Stimulated activated naive B cell treated with anti-CD40 and anti-IgM and Interleukin-4, amounts not matched to agents 10 μg/mL and 1 μg/mL and 100 μg/mL, for 72 hours (primary cell): ENCODE results near the gene SAE1.
"Not testable (repeated sequence)": the region's sequence is repeated elsewhere in the genome, so short reads cannot be mapped to it uniquely, and the experiment has no call there.

Source experiments
- ATAC-seq, 2 donors: fragments of 150-1000 bp; cut with Tn5 transposase; replicated peaks; 2 replicates each; pipeline ENCODE4 v1.10.0; 2021; ENCODE audit warnings: moderate library complexity in 1 of 2
- DNase-seq: peaks from one replicate; pipeline ENCODE4 v3.0.0; 2021
- H3K27ac Mint-ChIP-seq: one replicate; pipeline ENCODE4 v1.8.0; 2022; ENCODE audit warnings: mild to moderate bottlenecking, mixed read lengths
- H3K27me3 Mint-ChIP-seq, 2 donors: one replicate each; pipeline ENCODE4 v1.8.0; 2022; ENCODE audit warnings: mixed read lengths in 2 of 2
- H3K36me3 Mint-ChIP-seq, 2 donors: one replicate each; pipeline ENCODE4 v1.8.0; 2022; ENCODE audit warnings: mixed read lengths in 2 of 2, mild to moderate bottlenecking in 1 of 2
- H3K4me1 Mint-ChIP-seq, 2 donors: one replicate each; pipeline ENCODE4 v1.8.0; 2022; ENCODE audit warnings: mixed read lengths in 2 of 2, mild to moderate bottlenecking in 1 of 2
- H3K4me3 Mint-ChIP-seq, 2 donors: one replicate each; pipeline ENCODE4 v1.8.0; 2022; ENCODE audit warnings: mild to moderate bottlenecking in 2 of 2, mixed read lengths in 2 of 2, moderate library complexity in 1 of 2
- H3K9me3 Mint-ChIP-seq, 2 donors: one replicate each; pipeline ENCODE4 v1.8.0; 2022; ENCODE audit warnings: mixed read lengths in 2 of 2, mild to moderate bottlenecking in 1 of 2

SAE1 gene

GRCh38 chr19:47098608-47099007 lies 32.0 kb upstream of the SAE1 start:
- Mint-ChIP-seq H3K27me3 (no peaks in the 10 kb centered on the region), H3K27ac (no peak overlapping the region), H3K36me3 (peaks cover 25 to 46% of the 10 kb centered on the region in 2 donors), H3K4me3 (no peak overlapping the region), H3K4me1 (peaks cover 35 to 80% of the 10 kb centered on the region in 2 donors), H3K9me3 (no peaks in the 10 kb centered on the region)
- no peak for DNase-seq
- ATAC-seq: no peak

GRCh38 chr19:47099576-47100050 lies 31.0 kb upstream of the SAE1 start:
- peaks cover 17 to 40% of the 10 kb centered on the region in 2 donors for H3K36me3 Mint-ChIP-seq
- no peaks in the 10 kb centered on the region for H3K9me3 Mint-ChIP-seq
- H3K27ac Mint-ChIP-seq: no peak overlapping the region
- no peak overlapping the region for H3K4me3 Mint-ChIP-seq
- ATAC-seq (no peak), DNase-seq (no peak)
- H3K27me3 Mint-ChIP-seq: no peaks in the 10 kb centered on the region
- peaks cover 30 to 70% of the 10 kb centered on the region in 2 donors for H3K4me1 Mint-ChIP-seq

- no peaks in the 10 kb centered on the region for H3K27me3 Mint-ChIP-seq
- no peak for ATAC-seq
- peaks cover 29 to 65% of the 10 kb centered on the region in 2 donors for H3K4me1 Mint-ChIP-seq
- H3K36me3 Mint-ChIP-seq: peaks cover 18 to 39% of the 10 kb centered on the region in 2 donors
- H3K27ac Mint-ChIP-seq: no peak overlapping the region
- H3K9me3 Mint-ChIP-seq: no peaks in the 10 kb centered on the region
- no peak for DNase-seq
- no peak overlapping the region for H3K4me3 Mint-ChIP-seq
Observed at GRCh38 chr19:47100290-47100689, 30.3 kb upstream of the SAE1 start.

- H3K36me3 Mint-ChIP-seq: peaks cover 21 to 43% of the 10 kb centered on the region in 2 donors
- DNase-seq, H3K27me3 Mint-ChIP-seq, H3K27ac Mint-ChIP-seq, ATAC-seq, H3K4me3 Mint-ChIP-seq, H3K9me3 Mint-ChIP-seq: not testable (repeated sequence)
- H3K4me1 Mint-ChIP-seq: peaks cover 31 to 65% of the 10 kb centered on the region in 2 donors
Observed at GRCh38 chr19:47101116-47101515, 29.5 kb upstream of the SAE1 start.

GRCh38 chr19:47102346-47103060 lies 28.1 kb upstream of the SAE1 start:
- Mint-ChIP-seq H3K9me3 (no peaks in the 10 kb centered on the region), H3K27ac (no peak overlapping the region), H3K4me3 (no peak overlapping the region), H3K4me1 (peaks cover 31 to 69% of the 10 kb centered on the region in 2 donors), H3K27me3 (no peaks in the 10 kb centered on the region), H3K36me3 (peaks cover 21 to 38% of the 10 kb centered on the region in 2 donors)
- no peak for DNase-seq
- no peak for ATAC-seq

- DNase-seq: no peak
- H3K27ac Mint-ChIP-seq: no peak overlapping the region
- no peak for ATAC-seq
- H3K4me1 Mint-ChIP-seq: peaks cover 36 to 75% of the 10 kb centered on the region in 2 donors
- H3K4me3 Mint-ChIP-seq: no peak overlapping the region
- no peaks in the 10 kb centered on the region for H3K27me3 Mint-ChIP-seq
- H3K36me3 Mint-ChIP-seq: peaks cover 19 to 49% of the 10 kb centered on the region in 2 donors
- H3K9me3 Mint-ChIP-seq: no peaks in the 10 kb centered on the region
Observed at GRCh38 chr19:47104680-47105079, 26.0 kb upstream of the SAE1 start.

- ATAC-seq: no peak
- no peak for DNase-seq
- H3K27me3 Mint-ChIP-seq: no peaks in the 10 kb centered on the region
- no peaks in the 10 kb centered on the region for H3K9me3 Mint-ChIP-seq
- H3K4me3 Mint-ChIP-seq: no peak overlapping the region
- H3K27ac Mint-ChIP-seq: peak overlapping the region; percentile 25
- peaks cover 36 to 74% of the 10 kb centered on the region in 2 donors for H3K4me1 Mint-ChIP-seq
- H3K36me3 Mint-ChIP-seq: peaks cover 25 to 56% of the 10 kb centered on the region in 2 donors
Observed at GRCh38 chr19:47105874-47106273, 24.8 kb upstream of the SAE1 start.

- DNase-seq (no peak), ATAC-seq (no peak)
- no peaks in the 10 kb centered on the region for H3K27me3 Mint-ChIP-seq
- no peaks in the 10 kb centered on the region for H3K9me3 Mint-ChIP-seq
- no peak overlapping the region for H3K27ac Mint-ChIP-seq
- H3K4me3 Mint-ChIP-seq: no peak overlapping the region
- H3K4me1 Mint-ChIP-seq: peaks cover 36 to 69% of the 10 kb centered on the region in 2 donors
- H3K36me3 Mint-ChIP-seq: peaks cover 33 to 66% of the 10 kb centered on the region in 2 donors
Observed at GRCh38 chr19:47106821-47107201, 23.8 kb upstream of the SAE1 start.

- Mint-ChIP-seq H3K27ac (peak overlapping the region; percentile 59), H3K27me3 (no peaks in the 10 kb centered on the region), H3K36me3 (peaks cover 33 to 64% of the 10 kb centered on the region in 2 donors), H3K4me1 (peaks cover 36 to 65% of the 10 kb centered on the region in 2 donors), H3K4me3 (peak overlapping the region; percentile 45 to 62), H3K9me3 (no peaks in the 10 kb centered on the region)
- ATAC-seq (no peak), DNase-seq (no peak)
Observed at GRCh38 chr19:47107202-47107952, 23.3 kb upstream of the SAE1 start.

GRCh38 chr19:47107953-47108746 lies 22.5 kb upstream of the SAE1 start:
- Mint-ChIP-seq H3K4me1 (peaks cover 34 to 57% of the 10 kb centered on the region in 2 donors), H3K36me3 (peaks cover 33 to 57% of the 10 kb centered on the region in 2 donors), H3K27ac (peak overlapping the region; percentile 59), H3K4me3 (peak overlapping the region; percentile 45 to 62), H3K9me3 (no peaks in the 10 kb centered on the region), H3K27me3 (no peaks in the 10 kb centered on the region)
- DNase-seq (no peak), ATAC-seq (no peak)

- Mint-ChIP-seq H3K9me3 (no peaks in the 10 kb centered on the region), H3K4me1 (peaks cover 37 to 62% of the 10 kb centered on the region in 2 donors), H3K27ac (peak overlapping the region; percentile 98), H3K4me3 (peak overlapping the region; percentile 88 to 91), H3K27me3 (no peaks in the 10 kb centered on the region), H3K36me3 (peaks cover 35 to 55% of the 10 kb centered on the region in 2 donors)
- no peak for ATAC-seq
- DNase-seq: no peak
Observed at GRCh38 chr19:47109177-47109540, 21.5 kb upstream of the SAE1 start.

- peaks cover 35 to 55% of the 10 kb centered on the region in 2 donors for H3K36me3 Mint-ChIP-seq
- H3K27ac Mint-ChIP-seq: peak overlapping the region; percentile 98
Observed at GRCh38 chr19:47109541-47110375, 20.9 kb upstream of the SAE1 start.

GRCh38 chr19:47110521-47111005 lies 20.1 kb upstream of the SAE1 start:
- H3K36me3 Mint-ChIP-seq: peaks cover 31 to 53% of the 10 kb centered on the region in 2 donors
- peak overlapping the region; percentile 88 to 91 for H3K4me3 Mint-ChIP-seq
- peak overlapping the region; percentile 98 for H3K27ac Mint-ChIP-seq
- H3K4me1 Mint-ChIP-seq: peaks cover 35 to 60% of the 10 kb centered on the region in 2 donors
- H3K9me3 Mint-ChIP-seq: no peaks in the 10 kb centered on the region
- no peaks in the 10 kb centered on the region for H3K27me3 Mint-ChIP-seq
- DNase-seq: no peak
- no peak for ATAC-seq

More at GRCh38 chr19:47109541-47110375, 20.9 kb upstream of the SAE1 start:
- Mint-ChIP-seq H3K4me1 (peaks cover 37 to 65% of the 10 kb centered on the region in 2 donors), H3K9me3 (no peaks in the 10 kb centered on the region), H3K27me3 (no peaks in the 10 kb centered on the region), H3K4me3 (peak overlapping the region; percentile 88 to 91)
- ATAC-seq: no peak
- peak; percentile 22 for DNase-seq
